CD4-positive, CD25-positive, alpha-beta regulatory T cell (primary cell): ENCODE results near the gene SORCS2. TPM values are rescaled to one million over a fixed set of nuclear protein-coding genes. Genes with fewer than 3 reads are reported as not detected.

Source experiments
- ATAC-seq, 2 donors: fragments of 150-1000 bp; cut with Tn5 transposase; one replicate each; pipeline ENCODE4 v1.10.0; 2021; ENCODE audit warnings: low read depth in 2 of 2, moderate number of reproducible peaks in 2 of 2, moderate library complexity in 1 of 2
- DNase-seq, 3 donors: peaks; one replicate each; pipeline versions ENCODE4 v3.0.0 to v3.0.0-alpha.2; 2012 to 2022; ENCODE audit warnings: mixed read lengths in 1 of 3
- H3K27ac ChIP-seq: one replicate; pipeline ENCODE4 v1.7.0; 2013; ENCODE audit warnings: mild to moderate bottlenecking, low read length; ENCODE audit not compliant: insufficient read depth, poor library complexity, severe bottlenecking
- H3K27me3 ChIP-seq: one replicate; pipeline ENCODE4 v1.7.0; 2013; ENCODE audit warnings: low read length; ENCODE audit not compliant: control insufficient read depth, insufficient read depth
- H3K36me3 ChIP-seq: one replicate; pipeline ENCODE4 v1.7.0; 2013; ENCODE audit warnings: mild to moderate bottlenecking, low read length, moderate library complexity; ENCODE audit not compliant: control insufficient read depth, insufficient read depth
- H3K4me1 ChIP-seq: 2 replicates; pipeline ENCODE4 v1.7.0; 2013; ENCODE audit warnings: mild to moderate bottlenecking, low read length; ENCODE audit not compliant: insufficient read depth, control insufficient read depth, poor library complexity, severe bottlenecking
- H3K4me3 ChIP-seq: one replicate; pipeline ENCODE4 v1.7.0; 2013; ENCODE audit warnings: low read depth, mild to moderate bottlenecking, low read length, moderate library complexity
- H3K9me3 ChIP-seq, 2 experiments: 1 replicate in 1 of 2; 2 replicates in 1 of 2; pipeline ENCODE4 v1.7.0; 2013; ENCODE audit warnings: low read length in 2 of 2, mild to moderate bottlenecking in 1 of 2, moderate library complexity in 1 of 2; ENCODE audit not compliant: control insufficient read depth in 2 of 2
- H3K27ac Mint-ChIP-seq, 3 donors: one replicate each; pipeline ENCODE4 v1.8.0; 2020 to 2022; ENCODE audit warnings: mild to moderate bottlenecking in 3 of 3, mixed read lengths in 3 of 3, moderate library complexity in 2 of 3
- H3K27me3 Mint-ChIP-seq: one replicate; pipeline ENCODE4 v1.8.0; 2022; ENCODE audit warnings: mild to moderate bottlenecking, mixed read lengths
- H3K36me3 Mint-ChIP-seq: one replicate; pipeline ENCODE4 v1.8.0; 2020; ENCODE audit warnings: mixed read lengths
- H3K4me1 Mint-ChIP-seq, 4 donors: one replicate each; pipeline ENCODE4 v1.8.0; 2020 to 2022; ENCODE audit warnings: mixed read lengths in 4 of 4, mild to moderate bottlenecking in 1 of 4
- H3K4me3 Mint-ChIP-seq, 4 donors: one replicate each; pipeline ENCODE4 v1.8.0; 2020 to 2022; ENCODE audit warnings: mild to moderate bottlenecking in 4 of 4, mixed read lengths in 4 of 4, moderate library complexity in 3 of 4
- H3K9me3 Mint-ChIP-seq, 7 donors: one replicate each; pipeline ENCODE4 v1.8.0; 2020 to 2022; ENCODE audit warnings: mixed read lengths in 7 of 7, mild to moderate bottlenecking in 3 of 7, moderate library complexity in 2 of 7
- polyA plus RNA-seq, 4 donors: library from polyadenylated mRNA; unstranded; fragments of 300-500 nt; fragmentation: Illumina TruSeq; gene quantifications; one replicate each; pipeline ENCODE4 v1.2.3, GENCODE V29; 2021
- total RNA-seq: library from RNA; stranded (reverse); gene quantifications from one replicate; pipeline ENCODE4 v1.2.3, GENCODE V29; 2022

The SORCS2 gene
- total and polyA plus RNA-seq, 5 donors from 2014 or later = not detected

DNA sequence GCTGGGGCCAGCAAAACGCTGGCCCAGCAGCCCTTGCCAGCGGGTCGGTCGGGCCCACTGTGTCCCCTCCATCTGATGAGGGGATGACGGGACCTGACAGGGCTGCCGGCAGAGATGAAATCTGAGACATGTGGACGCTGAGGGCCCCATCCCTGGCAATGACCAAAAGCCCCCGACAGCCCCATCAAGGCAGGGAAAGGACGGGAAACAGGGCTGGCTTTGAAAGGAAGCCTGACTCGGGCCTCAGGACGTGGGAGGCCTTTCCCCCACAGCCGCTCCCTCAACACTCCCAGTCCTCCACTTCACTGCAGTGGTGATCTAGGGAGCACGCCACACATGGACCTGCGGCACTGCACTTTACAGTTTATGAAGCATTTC is 544.9 kb downstream of the SORCS2 start:
- DNase-seq = no peak
- Histone ChIP-seq H3K4me1 (no peaks in the 10 kb centered on the region), H3K9me3 (no peaks in the 10 kb centered on the region), H3K36me3 (no peaks in the 10 kb centered on the region), H3K27ac (no peak overlapping the region), H3K4me3 (no peak overlapping the region), H3K27me3 (no peaks in the 10 kb centered on the region)
- Mint-ChIP-seq H3K9me3 (no peaks in the 10 kb centered on the region), H3K4me3 (no peak overlapping the region), H3K27ac (no peak overlapping the region), H3K36me3 (no peaks in the 10 kb centered on the region), H3K27me3 (peaks cover 5% of the 10 kb centered on the region), H3K4me1 (no peaks in the 10 kb centered on the region)
- ATAC-seq = no peak

- Mint-ChIP-seq H3K36me3 (no peaks in the 10 kb centered on the region), H3K27me3 (peaks cover 5% of the 10 kb centered on the region), H3K27ac (no peak overlapping the region), H3K9me3 (no peaks in the 10 kb centered on the region), H3K4me3 (no peak overlapping the region), H3K4me1 (no peaks in the 10 kb centered on the region)
- Histone ChIP-seq H3K36me3 (no peaks in the 10 kb centered on the region), H3K27me3 (no peaks in the 10 kb centered on the region), H3K27ac (no peak overlapping the region), H3K9me3 (no peaks in the 10 kb centered on the region), H3K4me1 (no peaks in the 10 kb centered on the region), H3K4me3 (no peak overlapping the region)
- ATAC-seq = no peak
- DNase-seq = no peak
Measured at GRCh38 chr4:7737752-7738457, 545.6 kb downstream of the SORCS2 start.

GRCh38 chr4:7738458-7739076 is 546.2 kb downstream of the SORCS2 start:
- H3K27ac Mint-ChIP-seq = no peak overlapping the region
- H3K27me3 Mint-ChIP-seq = peaks cover 5% of the 10 kb centered on the region
- no peaks in the 10 kb centered on the region for H3K9me3 Mint-ChIP-seq
- ATAC-seq (no peak), DNase-seq (no peak)
- H3K4me3 ChIP-seq = no peak overlapping the region
- no peak overlapping the region for H3K4me3 Mint-ChIP-seq
- H3K4me1 ChIP-seq = no peaks in the 10 kb centered on the region
- no peaks in the 10 kb centered on the region for H3K27me3 ChIP-seq
- H3K27ac ChIP-seq = no peak overlapping the region
- H3K36me3 ChIP-seq = no peaks in the 10 kb centered on the region
- H3K9me3 ChIP-seq = no peaks in the 10 kb centered on the region
- no peaks in the 10 kb centered on the region for H3K4me1 Mint-ChIP-seq
- no peaks in the 10 kb centered on the region for H3K36me3 Mint-ChIP-seq

DNA sequence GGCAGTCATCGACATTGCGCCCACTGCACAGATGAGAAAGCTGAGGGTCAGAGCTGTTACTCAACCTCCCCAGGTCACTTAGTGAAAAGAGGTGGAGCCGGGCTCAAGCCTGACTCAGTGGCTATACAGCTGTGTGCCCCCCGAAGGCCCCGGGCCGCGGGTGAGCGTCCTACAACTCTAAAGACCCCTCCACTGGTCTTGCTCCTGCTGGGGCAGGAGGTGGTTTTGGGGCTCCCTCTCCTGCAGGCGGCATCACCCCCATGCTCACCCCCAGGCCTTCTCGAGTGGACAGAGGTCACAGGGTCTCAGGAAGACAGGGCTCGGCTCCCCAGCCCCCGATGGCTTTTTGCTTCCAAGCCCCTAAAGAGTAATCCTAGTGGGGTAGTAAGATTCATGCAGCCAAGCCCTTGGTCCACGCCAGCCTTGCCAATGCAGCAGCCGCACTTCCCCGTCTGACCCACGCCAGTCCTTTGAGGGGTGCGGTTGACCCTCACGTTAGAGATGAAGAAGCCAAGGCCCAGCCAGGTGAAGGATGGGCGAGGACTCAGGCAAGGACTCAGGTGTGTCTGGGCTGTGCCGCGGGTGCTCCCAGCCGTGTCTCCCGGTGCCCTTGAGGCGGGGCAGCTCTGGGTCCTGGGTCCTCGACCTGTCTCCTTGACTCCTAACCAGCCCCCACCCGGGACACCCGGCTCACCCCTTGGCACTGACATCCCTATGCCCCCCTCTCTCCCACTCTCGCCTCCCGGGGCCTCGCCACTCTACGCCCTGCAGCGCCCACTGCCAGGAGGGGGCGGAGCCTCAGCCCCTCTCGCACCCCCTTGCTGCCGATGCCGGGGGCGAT is 547.0 kb downstream of the SORCS2 start:
- Histone ChIP-seq H3K9me3 (no peaks in the 10 kb centered on the region), H3K36me3 (no peaks in the 10 kb centered on the region), H3K27ac (no peak overlapping the region), H3K27me3 (no peaks in the 10 kb centered on the region), H3K4me3 (no peak overlapping the region), H3K4me1 (no peaks in the 10 kb centered on the region)
- Mint-ChIP-seq H3K27ac (no peak overlapping the region), H3K36me3 (no peaks in the 10 kb centered on the region), H3K4me1 (no peaks in the 10 kb centered on the region), H3K9me3 (no peaks in the 10 kb centered on the region), H3K4me3 (no peak overlapping the region), H3K27me3 (peaks cover 5% of the 10 kb centered on the region)
- no peak for DNase-seq
- ATAC-seq = no peak

DNA sequence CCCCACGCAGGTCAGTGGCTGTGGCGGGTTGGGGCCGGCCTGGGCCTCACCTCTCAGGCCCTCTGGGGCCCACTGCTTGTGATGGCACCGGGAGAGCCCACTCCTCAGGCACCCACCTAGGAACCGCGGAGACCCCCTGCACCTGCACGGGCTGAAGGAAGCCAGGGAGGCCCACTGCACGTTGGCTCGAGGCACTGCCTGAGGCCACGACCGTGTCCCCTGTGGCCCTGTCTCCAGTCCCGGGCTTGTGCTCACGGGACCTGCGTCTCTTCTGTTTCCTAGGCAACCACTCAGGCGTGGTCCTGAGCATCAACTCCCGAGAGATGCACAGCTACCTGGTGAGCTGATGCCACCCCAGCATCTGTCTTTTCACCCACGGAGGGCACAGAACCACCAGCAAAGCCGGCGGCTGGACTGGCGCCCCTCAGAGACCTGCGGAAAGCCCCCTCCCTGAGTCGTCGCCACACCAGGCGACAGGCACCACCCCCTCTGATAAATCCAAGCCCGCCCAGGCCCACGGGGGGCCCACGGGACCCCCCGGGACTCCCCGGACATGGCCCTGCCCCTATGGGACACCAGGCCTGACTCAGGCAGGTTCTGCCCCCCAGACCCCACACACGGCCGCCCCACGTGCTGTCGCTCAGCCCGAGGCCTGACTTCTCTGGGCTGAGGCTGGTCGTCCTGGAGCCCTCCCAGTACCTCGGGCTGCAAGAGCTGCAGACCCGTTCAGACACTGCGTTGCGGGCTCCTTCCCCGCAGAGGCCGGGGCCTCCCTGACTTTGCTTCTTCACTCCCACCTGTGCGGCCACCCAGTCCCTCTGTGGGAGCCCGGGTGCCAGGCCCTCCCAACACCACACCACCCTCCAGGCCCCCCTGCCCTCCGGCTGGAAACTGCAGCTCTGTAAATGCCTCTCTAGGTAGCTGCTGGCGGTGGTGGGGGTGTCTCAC is 547.9 kb downstream of the SORCS2 start:
- no peak overlapping the region for H3K4me3 Mint-ChIP-seq

DNA sequence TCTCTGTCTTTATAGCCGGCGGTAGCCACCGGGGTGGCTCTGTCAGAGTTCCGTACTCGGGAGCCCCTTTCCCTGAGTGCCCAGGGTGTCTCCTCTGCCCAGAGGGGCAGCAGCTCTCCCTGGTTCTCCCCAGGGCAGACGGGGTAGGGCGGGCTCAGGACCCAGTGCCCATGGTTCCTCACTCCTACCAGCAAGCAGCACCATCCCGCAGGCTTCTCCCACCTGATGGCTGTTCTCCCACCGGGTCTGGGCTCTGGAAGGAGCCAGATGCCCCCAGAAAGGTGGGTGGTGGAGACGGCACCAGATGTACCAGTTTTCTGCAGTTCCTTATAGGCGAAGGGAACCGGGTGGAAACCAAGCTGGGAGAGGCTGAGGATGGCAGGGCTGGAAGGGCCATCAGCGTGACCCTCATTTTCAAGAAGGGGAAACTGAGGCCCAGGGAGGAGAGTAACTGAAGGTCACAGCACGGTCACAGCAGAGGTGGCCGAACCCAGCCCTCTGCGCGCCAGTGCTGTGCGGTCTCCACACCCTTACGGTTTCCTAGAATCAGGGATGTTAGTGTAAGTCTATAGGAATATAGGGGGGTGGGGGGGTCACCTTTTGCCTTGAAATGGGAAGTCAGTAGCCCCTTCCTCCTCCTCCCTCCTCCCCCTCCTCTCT is 548.7 kb downstream of the SORCS2 start:
- no peaks in the 10 kb centered on the region for H3K4me1 ChIP-seq
- ATAC-seq = no peak
- H3K4me1 Mint-ChIP-seq = no peaks in the 10 kb centered on the region
- H3K36me3 Mint-ChIP-seq = no peaks in the 10 kb centered on the region
- H3K4me3 Mint-ChIP-seq = no peak overlapping the region
- H3K9me3 ChIP-seq = no peaks in the 10 kb centered on the region
- no peaks in the 10 kb centered on the region for H3K36me3 ChIP-seq
- no peak overlapping the region for H3K27ac ChIP-seq
- no peaks in the 10 kb centered on the region for H3K9me3 Mint-ChIP-seq
- no peak for DNase-seq
- no peaks in the 10 kb centered on the region for H3K27me3 Mint-ChIP-seq
- H3K4me3 ChIP-seq = no peak overlapping the region
- H3K27me3 ChIP-seq = no peaks in the 10 kb centered on the region
- no peak overlapping the region for H3K27ac Mint-ChIP-seq

More for the DNA sequence above, 547.9 kb downstream of the SORCS2 start:
- Mint-ChIP-seq H3K4me1 (no peaks in the 10 kb centered on the region), H3K36me3 (no peaks in the 10 kb centered on the region), H3K27ac (no peak overlapping the region), H3K9me3 (no peaks in the 10 kb centered on the region), H3K27me3 (peaks cover 1% of the 10 kb centered on the region)
- no peaks in the 10 kb centered on the region for H3K9me3 ChIP-seq
- H3K27me3 ChIP-seq = no peaks in the 10 kb centered on the region
- ATAC-seq (peak in 1 of 2 donors; percentile 20), DNase-seq (no peak)
- H3K4me1 ChIP-seq = no peaks in the 10 kb centered on the region
- H3K36me3 ChIP-seq = no peaks in the 10 kb centered on the region
- no peak overlapping the region for H3K27ac ChIP-seq
- H3K4me3 ChIP-seq = no peak overlapping the region
